SK-MEL-5 (cell line): Measurements from ENCODE around the gene C16orf54. TPM values are rescaled to one million over a fixed set of nuclear protein-coding genes. Genes with fewer than 3 reads are reported as not detected.
"Not testable (repeated sequence)": the region's sequence is repeated elsewhere in the genome, so short reads cannot be mapped to it uniquely, and the experiment has no call there.

Experiments
- DNase-seq: peaks from one replicate; pipeline ENCODE4 v3.0.0-alpha.2; 2016; ENCODE audit warnings: low read depth, low spot score
- in situ Hi-C: cut with HindIII; loops from 2 replicates; pipeline ENCODE4 v1.10.0; 2016; ENCODE audit warnings: low sequenced_read_pairs, high pct_unique_total_duplicates, low pct_unique_long_range_greater_than_20kb
- total RNA-seq: library from RNA; depleted of rRNA; stranded (reverse); fragments of >200 nt; shearing (Covaris generic); gene quantifications from 2 replicates; pipeline ENCODE4 v1.2.3, GENCODE V29; 2014; rRNA removed

The C16orf54 gene
- total RNA-seq, 1 experiment from 2014 or later, result not detected

GRCh38 chr16:29699324-29700219 is 46.2 kb downstream of the C16orf54 start:
- DNase-seq, result no peak
- in situ Hi-C loops, result no loop called here

GRCh38 chr16:29698484-29699323 is 47.1 kb downstream of the C16orf54 start:
- no peak for DNase-seq
- in situ Hi-C loops, result no loop called here

- no peak for DNase-seq
- in situ Hi-C loops, result no loop called here
Measured at GRCh38 chr16:29698042-29698441, 47.7 kb downstream of the C16orf54 start.

- in situ Hi-C loops, result no loop called here
- DNase-seq, result no peak
Measured at GRCh38 chr16:29697391-29697790, 48.4 kb downstream of the C16orf54 start.

- DNase-seq, result no peak
- in situ Hi-C loops, result no loop called here
Measured at GRCh38 chr16:29696881-29697331, 48.9 kb downstream of the C16orf54 start.

- in situ Hi-C loops, DNase-seq: not testable (repeated sequence)
Measured at GRCh38 chr16:29695675-29696074, 50.1 kb downstream of the C16orf54 start.

GRCh38 chr16:29694384-29695195 is 51.2 kb downstream of the C16orf54 start:
- no peak for DNase-seq
- in situ Hi-C loops, result no loop called here

GRCh38 chr16:29692606-29693005 is 53.2 kb downstream of the C16orf54 start:
- in situ Hi-C loops, DNase-seq: not testable (repeated sequence)

Other genes with a start within 250 kb of the C16orf54 start
- gene NPIPB12, start 239.6 kb downstream of the C16orf54 start, total RNA-seq, result 4.5 and 15.1 TPM in 2 replicates
- gene SPN, start 82.7 kb downstream of the C16orf54 start, total RNA-seq, result not detected in 2 replicates
- gene QPRT, start 66.8 kb downstream of the C16orf54 start, total RNA-seq, result 41.1 and 46.0 TPM in 2 replicates
- gene ZG16, start 32.3 kb upstream of the C16orf54 start, total RNA-seq, result not detected in 2 replicates
- gene KIF22, start 44.8 kb upstream of the C16orf54 start, total RNA-seq, result 29.9 and 34.9 TPM in 2 replicates
- gene MAZ, start 60.5 kb upstream of the C16orf54 start, total RNA-seq, result 163 and 182 TPM in 2 replicates
- not detected in 2 replicates for gene PRRT2, start 66.2 kb upstream of the C16orf54 start, total RNA-seq
- gene PAGR1, start 70.2 kb upstream of the C16orf54 start, total RNA-seq, result 19.8 and 21.1 TPM in 2 replicates
- gene MVP, start 74.5 kb upstream of the C16orf54 start, total RNA-seq, result 35.7 and 41.9 TPM in 2 replicates
- gene CDIPT, start 117.2 kb upstream of the C16orf54 start, total RNA-seq, result 74.1 and 82.6 TPM in 2 replicates
- 8.7 and 10.3 TPM in 2 replicates for gene SEZ6L2, start 153.6 kb upstream of the C16orf54 start, total RNA-seq
- gene ASPHD1, start 154.5 kb upstream of the C16orf54 start, total RNA-seq, result 3.4 and 3.7 TPM in 2 replicates
- gene KCTD13, start 180.2 kb upstream of the C16orf54 start, total RNA-seq, result 9.1 and 11.0 TPM in 2 replicates
- gene TMEM219, start 216.1 kb upstream of the C16orf54 start, total RNA-seq, result 48.2 and 51.8 TPM in 2 replicates
- 28.6 and 30.3 TPM in 2 replicates for gene TAOK2, start 227.9 kb upstream of the C16orf54 start, total RNA-seq
- 6.6 and 9.8 TPM in 2 replicates for gene HIRIP3, start 249.6 kb upstream of the C16orf54 start, total RNA-seq